Measurements from ENCODE around the gene BCL11A.

- TF ChIP-seq YY1 (IDR thresholded peaks at IDR 0.05; ENCODE audit: low read depth) (no peak), REST (IDR thresholded peaks at IDR 0.05; ENCODE audit: low read depth) (no peak), TAF1 (IDR thresholded peaks at IDR 0.05; ENCODE audit: low read depth) (no peak), FOXM1 (IDR thresholded peaks at IDR 0.05; ENCODE audit: borderline replicate concordance, low read depth) (no peak), RAD21 (IDR thresholded peaks at IDR 0.05; ENCODE audit: low read depth) (no peak), EP300 (IDR thresholded peaks at IDR 0.05; ENCODE audit: borderline replicate concordance) (no peak), TCF12 (IDR thresholded peaks at IDR 0.05; ENCODE audit: low read depth) (no peak), MAX (IDR thresholded peaks at IDR 0.05) (no peak), CEBPB (IDR thresholded peaks at IDR 0.05) (no peak), CREB1 (IDR thresholded peaks at IDR 0.05; ENCODE audit: low read depth) (no peak), TEAD4 (IDR thresholded peaks at IDR 0.05) (no peak), EGR1 (IDR thresholded peaks at IDR 0.05) (no peak)
These were observed 25.0 kb downstream of the BCL11A start for GRCh38 chr2:60528281-60529020.

All from Ishikawa (cell line).